GM10266 (cell line): ENCODE results near the gene BCL11B.

Source experiments
- DNase-seq: peaks from one replicate; pipeline ENCODE4 v3.0.0; 2012; ENCODE audit errors: extremely low spot score
- CTCF ChIP-seq: IDR thresholded peaks from 2 replicates; pipeline ENCODE4 v1.5.1; 2012; ENCODE audit warnings: mild to moderate bottlenecking, low read depth; ENCODE audit not compliant: control insufficient read depth, insufficient read depth; ENCODE audit errors: missing control alignments

Gene BCL11B

DNA sequence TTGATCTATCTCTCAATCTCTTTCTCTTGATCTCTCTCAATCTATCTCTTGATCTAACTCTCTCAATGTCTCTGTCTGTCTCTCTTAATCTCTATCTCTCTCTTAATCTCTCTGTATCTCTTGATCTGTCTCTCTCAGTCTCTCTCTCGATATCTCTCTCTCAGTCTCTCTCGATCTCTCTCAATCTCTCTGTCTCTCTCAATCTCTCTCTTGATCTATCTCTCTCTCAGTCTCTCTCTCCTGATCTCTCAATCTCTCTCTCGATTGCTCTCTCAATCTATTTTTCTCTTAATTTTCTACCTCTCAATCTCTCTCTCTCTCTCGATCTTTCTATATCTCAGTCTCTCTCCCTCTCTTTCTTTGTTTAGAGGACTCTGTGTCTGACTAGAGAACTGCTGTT, 126.7 kb downstream of the BCL11B start:
- no peak for TF ChIP-seq CTCF
- DNase-seq: no peak

DNA sequence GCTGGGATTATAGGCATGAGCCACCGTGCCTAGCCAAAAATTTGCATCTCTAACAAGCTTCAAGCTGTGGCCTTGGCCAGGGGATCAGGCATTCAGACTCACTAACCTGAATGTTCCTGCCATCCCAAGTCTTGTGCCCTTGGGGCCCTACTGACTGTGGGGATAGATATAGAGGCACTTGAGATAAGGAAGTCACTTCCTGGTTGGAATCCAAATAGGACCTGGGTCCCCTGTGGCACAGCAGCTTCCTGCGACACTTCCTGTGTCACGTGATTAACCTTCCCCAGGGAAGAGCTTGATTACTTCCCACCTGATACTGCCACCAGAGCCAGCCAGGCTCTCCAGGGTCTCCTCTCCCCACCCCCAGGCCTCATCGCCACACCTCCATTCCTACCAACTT, 128.2 kb downstream of the BCL11B start:
- TF ChIP-seq CTCF: no peak
- no peak for DNase-seq

DNA sequence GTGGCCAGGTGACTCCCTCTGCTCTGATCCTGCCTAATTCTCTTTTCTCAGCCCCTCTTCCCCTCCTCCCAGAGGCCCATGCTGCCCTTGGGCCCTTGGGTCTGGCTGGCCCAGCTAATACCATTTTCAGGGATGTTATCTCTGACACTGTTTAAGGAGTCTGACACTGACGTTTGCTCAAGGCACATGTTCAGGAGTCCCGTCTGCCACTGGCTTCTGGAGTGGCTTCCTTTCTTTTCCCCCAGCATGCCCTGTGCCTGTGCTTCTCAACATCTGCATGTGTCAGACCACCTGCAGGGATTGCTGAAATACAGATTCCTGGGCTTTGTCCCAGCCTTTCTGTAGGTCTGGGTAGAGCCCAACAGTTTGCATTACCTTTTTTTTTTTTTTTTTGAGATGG, 128.9 kb downstream of the BCL11B start:
- TF ChIP-seq CTCF: no peak
- DNase-seq: no peak

DNA sequence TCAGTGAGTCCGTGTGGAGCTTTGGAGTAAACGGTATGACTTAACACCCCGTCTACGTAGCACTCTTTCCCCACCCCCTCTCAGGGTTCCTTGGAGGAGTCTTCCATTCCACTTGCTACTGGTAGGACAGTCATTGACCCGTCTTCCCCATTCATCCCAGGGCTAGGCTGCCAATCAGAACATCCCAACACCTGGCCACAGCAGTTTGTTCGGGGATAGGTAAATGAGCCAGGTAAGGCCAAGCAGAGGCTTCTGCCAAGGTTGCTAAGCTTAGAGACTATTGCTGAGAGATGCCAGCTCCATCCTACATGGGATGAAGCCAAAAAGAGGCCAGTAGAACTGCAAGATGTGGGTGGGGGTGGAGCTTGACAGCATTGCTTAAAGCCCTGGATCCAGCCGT, 130.8 kb downstream of the BCL11B start:
- DNase-seq: no peak
- no peak for TF ChIP-seq CTCF

GRCh38 chr14:99138999-99139865, 132.8 kb downstream of the BCL11B start:
- DNase-seq: no peak
- no peak for TF ChIP-seq CTCF

- TF ChIP-seq CTCF: no peak
- DNase-seq: no peak
These were observed 134.0 kb downstream of the BCL11B start for GRCh38 chr14:99137913-99138571.
